ENCODE data around the gene CACNG8.

CACNG8 gene

GRCh38 chr19:53966931-53967330 lies 4.2 kb downstream of the CACNG8 start:
- H3K9me3 Mint-ChIP-seq: no peaks in the 10 kb centered on the region
- peaks cover 8% of the 10 kb centered on the region for H3K4me1 Mint-ChIP-seq
- H3K4me3 Mint-ChIP-seq: no peak overlapping the region
- TF ChIP-seq, protein P1, sequence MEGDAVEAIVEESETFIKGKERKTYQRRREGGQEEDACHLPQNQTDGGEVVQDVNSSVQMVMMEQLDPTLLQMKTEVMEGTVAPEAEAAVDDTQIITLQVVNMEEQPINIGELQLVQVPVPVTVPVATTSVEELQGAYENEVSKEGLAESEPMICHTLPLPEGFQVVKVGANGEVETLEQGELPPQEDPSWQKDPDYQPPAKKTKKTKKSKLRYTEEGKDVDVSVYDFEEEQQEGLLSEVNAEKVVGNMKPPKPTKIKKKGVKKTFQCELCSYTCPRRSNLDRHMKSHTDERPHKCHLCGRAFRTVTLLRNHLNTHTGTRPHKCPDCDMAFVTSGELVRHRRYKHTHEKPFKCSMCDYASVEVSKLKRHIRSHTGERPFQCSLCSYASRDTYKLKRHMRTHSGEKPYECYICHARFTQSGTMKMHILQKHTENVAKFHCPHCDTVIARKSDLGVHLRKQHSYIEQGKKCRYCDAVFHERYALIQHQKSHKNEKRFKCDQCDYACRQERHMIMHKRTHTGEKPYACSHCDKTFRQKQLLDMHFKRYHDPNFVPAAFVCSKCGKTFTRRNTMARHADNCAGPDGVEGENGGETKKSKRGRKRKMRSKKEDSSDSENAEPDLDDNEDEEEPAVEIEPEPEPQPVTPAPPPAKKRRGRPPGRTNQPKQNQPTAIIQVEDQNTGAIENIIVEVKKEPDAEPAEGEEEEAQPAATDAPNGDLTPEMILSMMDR (IDR thresholded peaks at IDR 0.05): no peak
- H3K27me3 Mint-ChIP-seq (ENCODE audit: low read depth, poor library complexity): peaks cover 57% of the 10 kb centered on the region
- no peaks in the 10 kb centered on the region for H3K36me3 Mint-ChIP-seq (ENCODE audit: low read depth)
- DNase-seq: no peak
- no peak overlapping the region for H3K27ac Mint-ChIP-seq

DNA sequence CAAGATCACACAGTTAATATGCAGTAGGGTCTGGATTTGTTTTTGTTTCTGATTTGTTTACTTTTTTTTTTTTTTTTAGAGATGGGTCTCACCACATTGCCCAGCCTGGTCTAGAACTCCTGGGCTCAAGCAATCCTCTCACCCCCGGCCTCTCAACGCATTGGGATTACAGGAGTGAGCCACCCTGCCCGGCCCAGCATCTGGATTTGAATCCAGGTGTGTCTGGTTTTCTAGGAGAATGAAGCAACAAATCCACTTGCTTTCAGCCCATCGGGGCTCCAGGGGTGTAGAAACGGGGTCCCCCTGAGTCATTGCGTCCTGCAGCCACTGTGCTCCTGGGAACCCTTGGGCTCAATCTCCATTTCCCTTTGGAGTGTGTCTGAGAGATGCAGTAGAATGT lies 6.6 kb downstream of the CACNG8 start:
- no peak overlapping the region for H3K27ac Mint-ChIP-seq
- TF ChIP-seq, protein P1 (IDR thresholded peaks at IDR 0.05): no peak
- H3K4me3 Mint-ChIP-seq: no peak overlapping the region
- H3K36me3 Mint-ChIP-seq (ENCODE audit: low read depth): no peaks in the 10 kb centered on the region
- DNase-seq: no peak
- H3K4me1 Mint-ChIP-seq: no peaks in the 10 kb centered on the region
- no peaks in the 10 kb centered on the region for H3K9me3 Mint-ChIP-seq
- H3K27me3 Mint-ChIP-seq (ENCODE audit: low read depth, poor library complexity): peaks cover 41% of the 10 kb centered on the region

DNA sequence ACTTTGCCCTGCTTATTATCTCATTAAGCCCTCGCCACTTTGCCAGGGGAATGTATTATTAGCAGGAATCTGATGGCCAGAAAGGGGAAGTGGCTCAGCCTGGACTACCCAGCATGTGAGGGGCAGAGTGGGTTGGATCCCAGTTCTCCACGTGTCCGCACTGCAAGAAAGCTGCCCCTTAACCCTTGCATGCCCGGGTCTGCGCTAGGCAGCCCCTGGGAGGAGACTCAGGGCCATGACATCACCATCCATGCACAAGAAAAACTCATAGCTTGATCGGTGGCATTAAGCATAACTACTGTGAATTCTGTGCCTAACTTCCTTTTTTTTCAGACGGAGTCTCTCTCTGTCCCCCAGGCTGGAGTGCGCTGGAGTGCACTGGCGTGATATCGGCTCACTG lies 8.9 kb downstream of the CACNG8 start:
- Mint-ChIP-seq H3K9me3 (no peaks in the 10 kb centered on the region), H3K36me3 (ENCODE audit: low read depth) (no peaks in the 10 kb centered on the region), H3K27me3 (ENCODE audit: low read depth, poor library complexity) (peaks cover 30% of the 10 kb centered on the region), H3K4me1 (no peaks in the 10 kb centered on the region), H3K4me3 (no peak overlapping the region), H3K27ac (no peak overlapping the region)
- DNase-seq: no peak
- TF ChIP-seq, protein P1 (IDR thresholded peaks at IDR 0.05): no peak

- H3K9me3 Mint-ChIP-seq: peaks cover 16% of the 10 kb centered on the region
- TF ChIP-seq, protein P1 (IDR thresholded peaks at IDR 0.05): no peak
- H3K4me3 Mint-ChIP-seq: peak overlapping the region; percentile 85
- DNase-seq: peak; percentile 83
- peaks cover 66% of the 10 kb centered on the region for H3K27me3 Mint-ChIP-seq (ENCODE audit: low read depth, poor library complexity)
- no peaks in the 10 kb centered on the region for H3K36me3 Mint-ChIP-seq (ENCODE audit: low read depth)
- peaks cover 29% of the 10 kb centered on the region for H3K4me1 Mint-ChIP-seq
- no peak overlapping the region for H3K27ac Mint-ChIP-seq
Observed at GRCh38 chr19:53977429-53977990, 14.8 kb downstream of the CACNG8 start.

DNA sequence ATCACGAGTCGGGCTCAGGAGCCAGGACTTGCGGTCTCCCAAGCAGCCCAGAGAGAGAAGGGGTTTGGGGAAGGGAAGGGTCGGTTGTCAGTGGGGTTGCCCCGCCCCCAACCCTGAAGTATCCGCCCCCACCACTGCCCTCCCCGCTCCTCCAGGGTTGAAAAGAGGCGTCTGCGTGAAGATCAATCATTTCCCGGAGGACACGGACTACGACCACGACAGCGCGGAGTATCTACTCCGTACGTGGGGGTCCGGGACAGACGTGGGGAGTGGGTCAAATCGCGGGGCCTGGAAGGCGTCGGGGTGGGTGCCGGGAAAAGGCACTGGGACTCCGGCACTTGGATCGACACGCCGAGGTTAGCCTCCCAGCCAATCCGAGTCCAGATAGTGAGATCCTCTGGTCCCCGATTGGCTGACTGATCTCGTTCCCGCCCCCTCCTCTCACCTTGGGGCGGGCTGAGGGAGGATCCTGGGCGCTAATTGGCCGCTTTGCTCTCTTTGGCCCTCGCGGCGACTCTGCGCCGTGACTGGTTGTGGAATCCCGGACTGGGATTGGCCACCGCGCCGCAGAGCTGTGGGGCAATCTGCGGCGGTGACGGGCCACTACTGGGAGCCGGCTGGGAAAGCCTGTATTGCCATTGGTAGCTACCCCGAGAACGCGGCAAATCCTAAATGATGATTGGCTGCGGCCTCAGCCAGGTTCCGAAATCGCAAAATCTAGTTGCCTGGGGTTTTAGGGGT lies 15.4 kb downstream of the CACNG8 start:
- H3K27me3 Mint-ChIP-seq (ENCODE audit: low read depth, poor library complexity): peaks cover 60% of the 10 kb centered on the region
- no peak overlapping the region for H3K27ac Mint-ChIP-seq
- peak overlapping the region; percentile 85 for H3K4me3 Mint-ChIP-seq
- H3K4me1 Mint-ChIP-seq: peaks cover 29% of the 10 kb centered on the region
- TF ChIP-seq, protein P1 (IDR thresholded peaks at IDR 0.05): no peak
- peak; percentile 88 for DNase-seq
- peaks cover 16% of the 10 kb centered on the region for H3K9me3 Mint-ChIP-seq
- no peaks in the 10 kb centered on the region for H3K36me3 Mint-ChIP-seq (ENCODE audit: low read depth)

Data from nephron progenitor cell (in vitro differentiated cells).